Panc1 (cell line): ENCODE measurements around the gene LDHB. TPM values are rescaled to one million over a fixed set of nuclear protein-coding genes. Genes with fewer than 3 reads are reported as not detected.

Experiments used
- ATAC-seq: fragments of 200-7000 bp; cut with Tn5 transposase; 2 replicates; pipeline ENCODE4 v1.9.1; 2020; ENCODE audit warnings: mild to moderate bottlenecking, moderate library complexity
- BruUV-seq: library from RNA; stranded (reverse); fragments of 400-500 nt; replicated peaks from 2 replicates; lab custom pipeline; 2021; lab: Mats Ljungman, UMichigan
- CTCF ChIA-PET: fragments of 300-600 bp; sonication (Branson Sonifier 250); formaldehyde crosslinking; loops from one replicate; lab custom pipeline; 2022; ENCODE audit warnings: antibody characterized with exemption; lab: Charles Lee
- POLR2A ChIA-PET: fragments of 300-600 bp; sonication (Branson Sonifier 250); formaldehyde crosslinking; loops from one replicate; lab custom pipeline; 2022; ENCODE audit warnings: antibody characterized with exemption; lab: Charles Lee
- DNase-seq: peaks from one replicate; pipeline ENCODE4 v3.0.0-alpha.2; 2010; ENCODE audit warnings: low read depth, low spot score
- H3K27ac ChIP-seq: 2 replicates; pipeline ENCODE4 v1.5.1; 2011; ENCODE audit warnings: mild to moderate bottlenecking, low read length, inconsistent platforms
- H3K27me3 ChIP-seq: fragments of 200-500 bp; sonication (Bioruptor generic); 2 replicates; pipeline ENCODE4 v1.6.0; 2014; ENCODE audit warnings: low read length, inconsistent platforms; ENCODE audit not compliant: control insufficient read depth, insufficient read depth
- H3K36me3 ChIP-seq: fragments of 200-500 bp; sonication (Bioruptor generic); 2 replicates; pipeline ENCODE4 v1.5.1; 2014; ENCODE audit warnings: inconsistent platforms, mild to moderate bottlenecking, low read length, moderate library complexity; ENCODE audit not compliant: control insufficient read depth, insufficient read depth
- H3K4me1 ChIP-seq: 2 replicates; pipeline ENCODE4 v1.5.1; 2011; ENCODE audit warnings: inconsistent platforms, mild to moderate bottlenecking, low read length, moderate library complexity; ENCODE audit not compliant: control insufficient read depth, insufficient read depth
- H3K4me3 ChIP-seq, 2 experiments: 2 replicates each; pipeline ENCODE4 v1.5.1; 2011 to 2012; ENCODE audit warnings: low read depth in 2 of 2, low read length in 2 of 2, mild to moderate bottlenecking in 2 of 2, inconsistent platforms in 1 of 2, moderate library complexity in 1 of 2
- H3K9me3 ChIP-seq: fragments of 200-500 bp; sonication (Bioruptor generic); 2 replicates; pipeline ENCODE4 v1.5.1; 2014; ENCODE audit warnings: low read depth, mild to moderate bottlenecking, inconsistent platforms, low read length, moderate library complexity; ENCODE audit not compliant: control insufficient read depth, insufficient read depth
- POLR2AphosphoS5 ChIP-seq: IDR thresholded peaks from 2 replicates; pipeline ENCODE4 v1.6.1; 2012; ENCODE audit warnings: mild to moderate bottlenecking, low read depth, low read length, moderate library complexity
- REST ChIP-seq, 2 experiments: IDR thresholded peaks; 2 replicates each; pipeline ENCODE4 v1.6.1; 2011 to 2012; ENCODE audit warnings: low read depth in 2 of 2, control low read depth in 1 of 2, low read length in 1 of 2, mild to moderate bottlenecking in 1 of 2, moderate library complexity in 1 of 2; ENCODE audit not compliant: insufficient read depth in 1 of 2
- SIN3A ChIP-seq: IDR thresholded peaks from 2 replicates; pipeline ENCODE4 v1.6.1; 2012; ENCODE audit warnings: low read depth, mild to moderate bottlenecking, low read length, moderate library complexity, borderline replicate concordance; ENCODE audit not compliant: insufficient read depth
- TCF7L2 ChIP-seq: IDR thresholded peaks from 2 replicates; pipeline ENCODE4 v1.6.1; 2011; ENCODE audit warnings: mild to moderate bottlenecking, low read depth, low read length, inconsistent platforms
- in situ Hi-C: cut with HindIII; loops from 2 replicates; pipeline ENCODE4 v1.10.0; 2016; ENCODE audit warnings: low sequenced_read_pairs, low pct_unique_long_range_greater_than_20kb
- intact Hi-C: fragments of 100-400 bp; cut with micrococcal nuclease; formaldehyde crosslinking; loops from one replicate; pipeline ENCODE4 v1.10.0; 2022; ENCODE audit not compliant: unreplicated experiment
- total RNA-seq: library from RNA; stranded (reverse); gene quantifications from one replicate; pipeline ENCODE4 v1.2.1, GENCODE V29; 2021; ENCODE audit not compliant: unreplicated experiment
- TF ChIP-seq, protein P1 (sequence below): fragments of 450-650 bp; IDR thresholded peaks from 2 replicates; pipeline ENCODE4 v1.5.1; 2017; ENCODE audit warnings: mild to moderate bottlenecking

Gene LDHB
- total RNA-seq, 1 experiment from 2014 or later, result 552 TPM

GRCh38 chr12:21676776-21677175 is 19.1 kb upstream of the LDHB start:
- ATAC-seq (no peak), DNase-seq (no peak)
- H3K4me3 ChIP-seq, result no peak overlapping the region
- ChIA-PET POLR2A (no interaction called here), CTCF (no interaction called here)
- no peaks in the 10 kb centered on the region for H3K27me3 ChIP-seq
- TF ChIP-seq SIN3A, result no peak
- no peak for TF ChIP-seq POLR2AphosphoS5
- TF ChIP-seq TCF7L2, result no peak
- TF ChIP-seq, protein P1, sequence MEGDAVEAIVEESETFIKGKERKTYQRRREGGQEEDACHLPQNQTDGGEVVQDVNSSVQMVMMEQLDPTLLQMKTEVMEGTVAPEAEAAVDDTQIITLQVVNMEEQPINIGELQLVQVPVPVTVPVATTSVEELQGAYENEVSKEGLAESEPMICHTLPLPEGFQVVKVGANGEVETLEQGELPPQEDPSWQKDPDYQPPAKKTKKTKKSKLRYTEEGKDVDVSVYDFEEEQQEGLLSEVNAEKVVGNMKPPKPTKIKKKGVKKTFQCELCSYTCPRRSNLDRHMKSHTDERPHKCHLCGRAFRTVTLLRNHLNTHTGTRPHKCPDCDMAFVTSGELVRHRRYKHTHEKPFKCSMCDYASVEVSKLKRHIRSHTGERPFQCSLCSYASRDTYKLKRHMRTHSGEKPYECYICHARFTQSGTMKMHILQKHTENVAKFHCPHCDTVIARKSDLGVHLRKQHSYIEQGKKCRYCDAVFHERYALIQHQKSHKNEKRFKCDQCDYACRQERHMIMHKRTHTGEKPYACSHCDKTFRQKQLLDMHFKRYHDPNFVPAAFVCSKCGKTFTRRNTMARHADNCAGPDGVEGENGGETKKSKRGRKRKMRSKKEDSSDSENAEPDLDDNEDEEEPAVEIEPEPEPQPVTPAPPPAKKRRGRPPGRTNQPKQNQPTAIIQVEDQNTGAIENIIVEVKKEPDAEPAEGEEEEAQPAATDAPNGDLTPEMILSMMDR, result no peak
- TF ChIP-seq REST (IDR thresholded peaks at IDR 0.05; ENCODE audit: insufficient read depth in 1 of 2, low read depth in 2 of 2, low read length in 1 of 2), result no peak
- intact Hi-C loops, result no loop called here
- BruUV-seq, result no TSS peak
- in situ Hi-C loops, result no loop called here
- H3K4me1 ChIP-seq, result no peaks in the 10 kb centered on the region
- H3K9me3 ChIP-seq, result no peaks in the 10 kb centered on the region
- H3K27ac ChIP-seq, result no peak overlapping the region
- no peaks in the 10 kb centered on the region for H3K36me3 ChIP-seq

DNA sequence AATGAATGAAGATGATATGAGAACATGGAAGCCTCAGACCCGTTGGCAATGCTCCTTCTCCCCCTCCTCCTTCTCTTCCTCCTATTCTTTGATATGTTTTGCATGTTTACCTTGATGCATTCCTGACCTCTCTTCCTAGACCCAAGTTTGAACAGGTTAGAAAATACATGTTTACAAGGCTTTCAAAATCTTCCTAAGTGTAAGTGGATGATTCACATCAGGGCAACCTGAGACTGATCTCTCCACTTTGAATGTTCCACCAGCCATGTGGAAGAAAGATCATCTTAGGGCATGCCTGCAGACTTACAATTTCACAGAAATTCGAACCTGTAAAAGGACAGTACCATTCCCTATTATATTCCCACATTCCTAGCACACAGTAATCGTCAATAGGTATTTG is 18.0 kb upstream of the LDHB start:
- no peaks in the 10 kb centered on the region for H3K4me1 ChIP-seq
- intact Hi-C loops, result no loop called here
- no peak for DNase-seq
- no peaks in the 10 kb centered on the region; the same call in 1 of the 2 replicates for H3K27me3 ChIP-seq
- CTCF ChIA-PET, result no interaction called here
- H3K9me3 ChIP-seq, result no peaks in the 10 kb centered on the region
- POLR2A ChIA-PET, result no interaction called here
- H3K4me3 ChIP-seq, result no peak overlapping the region
- no peaks in the 10 kb centered on the region for H3K36me3 ChIP-seq
- H3K27ac ChIP-seq, result no peak overlapping the region
- ATAC-seq, result no peak
- TF ChIP-seq SIN3A (no peak), TCF7L2 (no peak), POLR2AphosphoS5 (no peak), REST (IDR thresholded peaks at IDR 0.05; ENCODE audit: insufficient read depth in 1 of 2, low read depth in 2 of 2, low read length in 1 of 2) (no peak)
- TF ChIP-seq, protein P1, result no peak
- in situ Hi-C loops, result no loop called here
- BruUV-seq, result no TSS peak
